HG02938 (cell line): ENCODE data around the gene SMG1.
"Not testable (repeated sequence)": the region's sequence is repeated elsewhere in the genome, so short reads cannot be mapped to it uniquely, and the experiment has no call there.

Source experiments
- ATAC-seq: cut with Tn5 transposase; IDR thresholded peaks from one replicate; pipeline ENCODE4 v1.9.1; 2021; ENCODE audit warnings: mild to moderate bottlenecking, moderate library complexity; ENCODE audit not compliant: unreplicated experiment

Gene SMG1

GRCh38 chr16:18936727-18937340, 10.6 kb upstream of the SMG1 start:
- ATAC-seq, result no peak

GRCh38 chr16:18933501-18933900, 7.3 kb upstream of the SMG1 start:
- no peak for ATAC-seq

- no peak for ATAC-seq
These were observed 6.2 kb upstream of the SMG1 start for GRCh38 chr16:18932243-18932987.

- no peak for ATAC-seq
These were observed 5.5 kb upstream of the SMG1 start for GRCh38 chr16:18931756-18932155.

GRCh38 chr16:18930095-18930494, 3.9 kb upstream of the SMG1 start:
- not testable (repeated sequence) for ATAC-seq

GRCh38 chr16:18928073-18928472, 1.9 kb upstream of the SMG1 start:
- ATAC-seq, result not testable (repeated sequence)

- ATAC-seq, result peak; percentile 54
These were observed 808 bp downstream of the SMG1 start for GRCh38 chr16:18925215-18925985.

- not testable (repeated sequence) for ATAC-seq
These were observed 2.3 kb downstream of the SMG1 start for GRCh38 chr16:18923935-18924334.

- not testable (repeated sequence) for ATAC-seq
These were observed 3.1 kb downstream of the SMG1 start for GRCh38 chr16:18923124-18923523.

GRCh38 chr16:18909585-18909984, 16.6 kb downstream of the SMG1 start:
- ATAC-seq, result not testable (repeated sequence)

- ATAC-seq, result not testable (repeated sequence)
These were observed 17.5 kb downstream of the SMG1 start for GRCh38 chr16:18908716-18909115.

- not testable (repeated sequence) for ATAC-seq
These were observed 23.4 kb downstream of the SMG1 start for GRCh38 chr16:18902778-18903177.

GRCh38 chr16:18902044-18902443, 24.2 kb downstream of the SMG1 start:
- ATAC-seq, result not testable (repeated sequence)

GRCh38 chr16:18901194-18901593, 25.0 kb downstream of the SMG1 start:
- ATAC-seq, result not testable (repeated sequence)

GRCh38 chr16:18884456-18884855, 41.8 kb downstream of the SMG1 start:
- not testable (repeated sequence) for ATAC-seq

GRCh38 chr16:18877734-18878133, 48.5 kb downstream of the SMG1 start:
- ATAC-seq, result not testable (repeated sequence)

- not testable (repeated sequence) for ATAC-seq
These were observed 48.9 kb downstream of the SMG1 start for GRCh38 chr16:18877259-18877658.

- not testable (repeated sequence) for ATAC-seq
These were observed 49.9 kb downstream of the SMG1 start for GRCh38 chr16:18876301-18876700.

GRCh38 chr16:18869043-18869771, 57.0 kb downstream of the SMG1 start:
- not testable (repeated sequence) for ATAC-seq

- not testable (repeated sequence) for ATAC-seq
These were observed 59.9 kb downstream of the SMG1 start for GRCh38 chr16:18866277-18866823.

- ATAC-seq, result not testable (repeated sequence)
These were observed 63.3 kb downstream of the SMG1 start for GRCh38 chr16:18862891-18863290.
